GM21390 (cell line): ENCODE data around the gene METRNL.
"Not testable (repeated sequence)": the region's sequence is repeated elsewhere in the genome, so short reads cannot be mapped to it uniquely, and the experiment has no call there.

Source experiments
- ATAC-seq: cut with Tn5 transposase; IDR thresholded peaks from one replicate; pipeline ENCODE4 v1.9.1; 2021; ENCODE audit not compliant: unreplicated experiment

The METRNL gene

DNA sequence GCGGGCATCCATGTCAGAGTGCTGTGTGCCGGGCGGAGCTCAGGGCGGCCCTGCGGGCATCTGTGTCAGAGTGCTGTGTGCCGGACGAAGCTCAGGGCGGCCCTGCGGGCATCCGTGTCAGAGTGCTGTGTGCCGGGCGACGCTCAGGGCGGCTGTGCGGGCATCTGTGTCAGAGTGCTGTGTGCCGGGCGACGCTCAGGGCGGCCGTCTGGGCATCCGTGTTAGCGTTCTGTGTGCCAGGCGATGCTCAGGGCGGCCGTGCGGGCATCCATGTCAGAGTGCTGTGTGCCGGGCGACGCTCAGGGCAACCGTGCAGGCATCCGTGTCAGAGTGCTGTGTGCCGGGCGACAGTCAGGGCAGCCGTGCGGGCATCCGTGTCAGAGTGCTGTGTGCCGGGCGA is 55.0 kb downstream of the METRNL start:
- ATAC-seq = not testable (repeated sequence)

DNA sequence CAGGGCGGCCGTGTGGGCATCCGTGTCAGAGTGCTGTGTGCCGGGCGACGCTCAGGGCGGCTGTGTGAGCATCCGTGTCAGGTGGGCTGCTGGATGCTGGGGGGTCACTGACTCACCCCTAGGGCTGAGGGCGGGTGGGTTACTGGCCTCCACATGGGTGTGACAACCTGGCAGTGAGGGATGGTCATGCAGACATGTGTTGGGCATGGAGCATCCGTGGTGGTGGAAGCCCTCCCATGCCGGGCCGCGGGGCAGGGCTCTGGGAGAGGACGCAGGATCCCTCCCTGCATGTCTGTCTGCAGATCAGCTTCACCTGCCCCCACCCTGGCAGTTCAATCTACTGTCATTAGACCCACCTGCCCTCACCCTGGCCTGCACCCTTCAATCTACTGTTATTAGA is 56.3 kb downstream of the METRNL start:
- no peak for ATAC-seq

DNA sequence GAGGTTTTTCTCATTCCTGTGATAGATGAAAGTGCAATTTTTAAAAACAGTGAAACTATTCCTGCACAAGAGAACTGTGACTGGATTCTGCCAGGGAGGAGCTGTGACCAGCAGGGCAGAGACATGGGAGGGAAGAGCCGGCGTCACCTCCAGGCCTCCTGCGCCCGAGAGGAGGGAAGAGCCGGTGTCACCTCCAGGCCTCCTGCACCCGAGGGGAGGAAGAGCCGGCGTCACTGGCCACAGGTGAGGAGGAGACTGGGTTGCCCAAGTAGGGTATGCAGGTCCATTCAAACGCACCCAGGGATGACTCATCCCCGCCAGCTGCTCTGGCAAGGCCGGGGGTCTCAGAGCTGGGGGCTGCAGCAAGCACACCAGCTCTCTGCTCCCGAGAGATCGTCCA is 56.7 kb downstream of the METRNL start:
- ATAC-seq = no peak

DNA sequence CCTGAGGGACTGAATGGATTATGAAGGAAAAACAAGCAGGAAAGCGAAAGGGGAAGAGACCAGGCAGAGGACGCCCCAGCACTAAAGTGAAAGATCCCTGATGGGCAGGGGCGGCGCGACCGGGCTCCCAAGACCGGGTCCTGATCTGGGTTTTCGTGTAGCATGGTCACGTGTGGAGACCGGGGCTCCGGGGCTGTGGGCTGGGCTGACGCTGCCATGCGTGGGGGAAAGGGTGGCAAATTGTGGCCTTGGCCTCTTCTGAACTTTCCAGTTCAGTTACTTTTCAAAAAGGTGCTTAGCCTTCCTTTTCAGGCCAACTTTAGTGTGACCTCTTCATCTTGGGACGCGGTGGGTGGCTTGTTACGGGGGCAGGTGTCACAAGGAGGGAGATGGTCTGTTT is 57.5 kb downstream of the METRNL start:
- ATAC-seq = no peak

DNA sequence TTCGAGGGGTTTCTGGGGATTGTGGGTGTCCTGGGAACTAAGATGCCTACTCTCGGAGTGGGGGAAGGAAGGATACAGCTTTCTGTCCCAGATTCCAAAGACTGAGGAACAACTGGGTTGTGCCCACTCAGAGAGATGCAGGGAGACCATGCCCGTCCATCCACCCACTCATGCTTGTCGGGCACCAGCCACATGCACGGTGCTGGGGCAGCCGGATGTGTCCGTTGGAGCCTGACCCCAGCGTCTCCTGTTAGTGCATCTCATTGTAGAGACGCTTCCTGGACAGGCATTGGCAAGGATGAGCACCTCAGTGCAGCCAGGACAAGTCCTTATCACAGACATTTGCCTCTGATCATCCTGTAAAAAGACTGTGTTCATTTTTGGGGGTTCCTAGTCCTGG is 58.1 kb downstream of the METRNL start:
- no peak for ATAC-seq

DNA sequence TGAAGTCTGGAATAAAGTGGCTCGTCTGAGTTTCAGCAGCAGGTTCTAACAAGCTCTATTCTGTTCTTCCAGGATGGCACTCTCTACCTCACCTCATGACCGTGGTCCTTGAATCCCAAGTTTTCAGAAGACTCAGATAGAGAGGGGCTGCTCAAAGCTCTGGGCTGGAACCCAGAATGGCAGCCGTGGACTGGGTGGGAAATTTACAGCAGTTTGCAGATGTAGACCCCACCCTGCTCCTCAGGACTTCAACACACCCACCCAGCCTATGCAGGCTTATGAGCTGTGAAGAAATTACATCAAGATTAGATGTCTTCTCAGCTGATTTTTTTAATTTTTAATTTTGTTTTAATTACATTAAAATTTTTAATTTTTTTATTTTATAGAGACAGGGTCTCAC is 59.4 kb downstream of the METRNL start:
- no peak for ATAC-seq

DNA sequence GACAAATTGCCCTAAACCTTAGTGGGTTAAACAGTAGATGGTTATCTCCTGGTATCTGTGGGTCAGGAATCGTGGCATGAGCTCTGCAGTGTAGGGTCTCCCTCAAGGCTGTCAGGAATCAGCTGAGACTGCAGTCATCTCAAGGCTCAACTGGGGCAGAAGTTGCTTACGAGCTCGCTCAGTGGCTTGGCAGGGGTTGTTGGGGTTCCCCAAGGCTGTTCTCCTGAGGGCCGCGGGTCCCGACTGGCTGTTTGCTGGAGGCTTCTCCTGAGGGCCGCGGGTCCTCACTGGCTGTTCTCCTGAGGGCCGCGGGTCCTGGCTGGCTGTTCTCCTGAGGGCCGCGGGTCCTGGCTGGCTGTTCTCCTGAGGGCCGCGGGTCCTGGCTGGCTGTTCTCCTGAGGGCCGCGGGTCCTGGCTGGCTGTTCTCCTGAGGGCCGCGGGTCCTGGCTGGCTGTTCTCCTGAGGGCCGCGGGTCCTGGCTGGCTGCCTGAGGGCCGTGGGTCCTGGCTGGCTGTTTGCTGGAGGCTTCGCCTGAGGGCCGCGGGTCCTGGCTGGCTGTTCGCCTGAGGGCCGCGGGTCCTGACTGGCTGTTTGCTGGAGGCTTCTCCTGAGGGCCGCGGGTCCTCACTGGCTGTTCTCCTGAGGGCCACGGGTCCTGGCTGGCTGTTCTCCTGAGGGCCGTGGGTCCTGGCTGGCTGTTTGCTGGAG is 60.3 kb downstream of the METRNL start:
- not testable (repeated sequence) for ATAC-seq

DNA sequence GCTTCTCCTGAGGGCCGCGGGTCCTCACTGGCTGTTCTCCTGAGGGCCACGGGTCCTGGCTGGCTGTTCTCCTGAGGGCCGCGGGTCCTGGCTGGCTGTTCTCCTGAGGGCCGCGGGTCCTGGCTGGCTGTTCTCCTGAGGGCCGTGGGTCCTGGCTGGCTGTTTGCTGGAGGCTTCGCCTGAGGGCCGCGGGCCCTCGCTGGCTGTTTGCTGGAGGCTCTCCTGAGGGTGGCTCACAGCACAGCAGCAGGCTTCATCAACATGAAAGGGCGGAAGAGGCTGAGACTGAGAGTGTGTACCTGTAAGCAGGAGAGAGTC is 60.8 kb downstream of the METRNL start:
- not testable (repeated sequence) for ATAC-seq

DNA sequence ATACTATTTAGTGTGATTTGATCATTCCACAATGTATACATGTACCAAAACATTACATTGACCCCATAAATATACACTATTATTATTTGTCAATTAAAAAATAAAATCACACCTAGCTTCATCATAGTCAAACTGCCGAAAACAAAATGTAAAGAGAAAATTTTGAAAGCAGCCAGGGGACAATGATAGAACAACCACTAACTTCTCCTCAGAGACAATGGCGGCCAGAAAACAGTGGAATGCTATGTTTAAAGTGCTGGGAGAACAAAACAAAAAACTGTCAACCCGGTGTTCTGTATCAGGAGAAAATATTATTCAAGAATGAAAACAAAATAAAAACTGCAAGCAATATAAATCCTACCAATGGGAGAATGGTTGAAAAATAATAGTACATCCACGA is 63.2 kb downstream of the METRNL start:
- no peak for ATAC-seq

DNA sequence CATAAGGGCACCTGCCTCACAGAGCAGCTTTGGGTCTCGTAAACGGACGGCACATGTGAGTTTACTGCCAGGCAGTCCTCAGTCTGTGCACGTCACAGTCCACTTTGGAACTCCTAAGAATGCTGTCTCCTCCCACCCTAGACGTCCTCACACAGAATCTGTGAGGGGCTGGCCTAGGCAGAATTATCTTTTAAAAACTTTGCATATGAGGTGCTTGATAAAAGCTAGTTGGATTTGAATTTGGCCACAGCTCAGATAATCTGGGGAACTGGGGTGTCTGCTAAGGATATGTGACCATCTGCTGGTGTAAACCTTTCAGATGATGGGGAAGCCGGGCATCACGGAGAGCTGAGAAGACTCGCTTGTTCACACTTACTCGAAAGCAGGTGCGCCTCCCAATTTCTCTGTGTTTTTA is 64.4 kb downstream of the METRNL start:
- ATAC-seq = no peak
